PFSK-1 (cell line): ENCODE measurements around the gene WDR82. TPM values are rescaled to one million over a fixed set of nuclear protein-coding genes. Genes with fewer than 3 reads are reported as not detected.

Source experiments
- FOXP2 ChIP-seq: optimal IDR thresholded peaks from 2 replicates; pipeline ENCODE3; 2011; ENCODE audit warnings: borderline replicate concordance, control low read depth, inconsistent platforms; ENCODE audit not compliant: insufficient read depth; ENCODE audit errors: extremely low read length, extremely low read depth
- POLR2AphosphoS5 ChIP-seq: IDR thresholded peaks from 2 replicates; pipeline ENCODE4 v1.6.1; 2012; ENCODE audit warnings: low read depth, mild to moderate bottlenecking, control low read depth, low read length, moderate library complexity
- SIN3A ChIP-seq: IDR thresholded peaks from 2 replicates; pipeline ENCODE4 v1.6.1; 2012; ENCODE audit warnings: mild to moderate bottlenecking, low read length, moderate library complexity, borderline replicate concordance; ENCODE audit not compliant: insufficient read depth
- TAF1 ChIP-seq: IDR thresholded peaks from 2 replicates; pipeline ENCODE4 v1.6.1; 2012; ENCODE audit warnings: low read length, control low read depth, borderline replicate concordance; ENCODE audit not compliant: insufficient read depth
- polyA plus RNA-seq: library from polyadenylated mRNA; unstranded; fragments of >200 nt; gene quantifications from one replicate; pipeline ENCODE4 v1.2.1, GENCODE V29; 2012; ENCODE audit warnings: low read depth, missing spikeins; ENCODE audit not compliant: insufficient read length
- TF ChIP-seq, protein P1 (sequence below), 2 experiments: IDR thresholded peaks; 2 replicates each; pipeline versions ENCODE4 v1.6.1 to v1.8.0; 2011 to 2012; ENCODE audit warnings: low read depth in 2 of 2, low read length in 2 of 2, control low read depth in 1 of 2, inconsistent platforms in 1 of 2, mild to moderate bottlenecking in 1 of 2, moderate library complexity in 1 of 2; ENCODE audit not compliant: insufficient read depth in 1 of 2

The WDR82 gene, protein sequence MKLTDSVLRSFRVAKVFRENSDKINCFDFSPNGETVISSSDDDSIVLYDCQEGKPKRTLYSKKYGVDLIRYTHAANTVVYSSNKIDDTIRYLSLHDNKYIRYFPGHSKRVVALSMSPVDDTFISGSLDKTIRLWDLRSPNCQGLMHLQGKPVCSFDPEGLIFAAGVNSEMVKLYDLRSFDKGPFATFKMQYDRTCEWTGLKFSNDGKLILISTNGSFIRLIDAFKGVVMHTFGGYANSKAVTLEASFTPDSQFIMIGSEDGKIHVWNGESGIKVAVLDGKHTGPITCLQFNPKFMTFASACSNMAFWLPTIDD
- polyA plus RNA-seq = 39.8 TPM

DNA sequence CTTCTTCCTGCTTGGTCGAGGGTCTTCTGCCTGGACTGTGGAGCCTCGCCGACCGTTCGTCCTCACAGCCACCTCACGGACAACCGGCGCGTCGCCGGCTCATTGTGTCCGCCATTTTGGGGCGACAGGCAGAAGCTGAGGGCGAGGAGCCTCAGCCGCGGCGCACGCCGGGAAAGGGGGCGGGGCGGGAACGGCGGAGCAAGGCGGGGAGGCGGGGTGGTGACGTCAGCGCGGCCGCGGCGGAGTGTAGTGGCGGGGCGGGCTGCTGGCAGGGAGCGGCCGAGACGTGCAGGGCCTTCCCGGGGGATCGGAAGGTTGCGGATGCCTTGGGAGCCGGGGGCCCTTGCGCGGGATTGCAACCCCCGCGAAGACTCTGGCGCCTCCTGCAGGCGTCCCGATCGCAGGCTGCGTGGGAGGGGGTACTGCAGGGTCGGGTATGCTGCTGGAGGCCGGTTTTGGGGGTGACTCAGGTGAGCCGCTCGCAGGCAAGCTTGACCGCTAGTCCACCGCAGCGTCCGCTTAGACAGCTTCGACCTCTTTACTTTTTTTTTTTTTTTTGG, at the start of gene WDR82:
TSS of gene WDR82 (minus strand) at position 140 of the 560 bp plus-strand sequence. CDS start 288 bp downstream, outside the sequence.
- TF ChIP-seq TAF1 (peak; percentile 93), SIN3A (peak; percentile 58; the same call in 1 of the 2 replicates), POLR2AphosphoS5 (peak; percentile 85; the same call in 1 of the 2 replicates), FOXP2 (peak; percentile 60)
- TF ChIP-seq, protein P1, sequence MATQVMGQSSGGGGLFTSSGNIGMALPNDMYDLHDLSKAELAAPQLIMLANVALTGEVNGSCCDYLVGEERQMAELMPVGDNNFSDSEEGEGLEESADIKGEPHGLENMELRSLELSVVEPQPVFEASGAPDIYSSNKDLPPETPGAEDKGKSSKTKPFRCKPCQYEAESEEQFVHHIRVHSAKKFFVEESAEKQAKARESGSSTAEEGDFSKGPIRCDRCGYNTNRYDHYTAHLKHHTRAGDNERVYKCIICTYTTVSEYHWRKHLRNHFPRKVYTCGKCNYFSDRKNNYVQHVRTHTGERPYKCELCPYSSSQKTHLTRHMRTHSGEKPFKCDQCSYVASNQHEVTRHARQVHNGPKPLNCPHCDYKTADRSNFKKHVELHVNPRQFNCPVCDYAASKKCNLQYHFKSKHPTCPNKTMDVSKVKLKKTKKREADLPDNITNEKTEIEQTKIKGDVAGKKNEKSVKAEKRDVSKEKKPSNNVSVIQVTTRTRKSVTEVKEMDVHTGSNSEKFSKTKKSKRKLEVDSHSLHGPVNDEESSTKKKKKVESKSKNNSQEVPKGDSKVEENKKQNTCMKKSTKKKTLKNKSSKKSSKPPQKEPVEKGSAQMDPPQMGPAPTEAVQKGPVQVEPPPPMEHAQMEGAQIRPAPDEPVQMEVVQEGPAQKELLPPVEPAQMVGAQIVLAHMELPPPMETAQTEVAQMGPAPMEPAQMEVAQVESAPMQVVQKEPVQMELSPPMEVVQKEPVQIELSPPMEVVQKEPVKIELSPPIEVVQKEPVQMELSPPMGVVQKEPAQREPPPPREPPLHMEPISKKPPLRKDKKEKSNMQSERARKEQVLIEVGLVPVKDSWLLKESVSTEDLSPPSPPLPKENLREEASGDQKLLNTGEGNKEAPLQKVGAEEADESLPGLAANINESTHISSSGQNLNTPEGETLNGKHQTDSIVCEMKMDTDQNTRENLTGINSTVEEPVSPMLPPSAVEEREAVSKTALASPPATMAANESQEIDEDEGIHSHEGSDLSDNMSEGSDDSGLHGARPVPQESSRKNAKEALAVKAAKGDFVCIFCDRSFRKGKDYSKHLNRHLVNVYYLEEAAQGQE (IDR thresholded peaks at IDR 0.05; ENCODE audit: insufficient read depth in 1 of 2, low read depth in 2 of 2, low read length in 2 of 2) = peak in 1 of 2 experiments; percentile 49; a peak in 1 of 4 replicates

DNA sequence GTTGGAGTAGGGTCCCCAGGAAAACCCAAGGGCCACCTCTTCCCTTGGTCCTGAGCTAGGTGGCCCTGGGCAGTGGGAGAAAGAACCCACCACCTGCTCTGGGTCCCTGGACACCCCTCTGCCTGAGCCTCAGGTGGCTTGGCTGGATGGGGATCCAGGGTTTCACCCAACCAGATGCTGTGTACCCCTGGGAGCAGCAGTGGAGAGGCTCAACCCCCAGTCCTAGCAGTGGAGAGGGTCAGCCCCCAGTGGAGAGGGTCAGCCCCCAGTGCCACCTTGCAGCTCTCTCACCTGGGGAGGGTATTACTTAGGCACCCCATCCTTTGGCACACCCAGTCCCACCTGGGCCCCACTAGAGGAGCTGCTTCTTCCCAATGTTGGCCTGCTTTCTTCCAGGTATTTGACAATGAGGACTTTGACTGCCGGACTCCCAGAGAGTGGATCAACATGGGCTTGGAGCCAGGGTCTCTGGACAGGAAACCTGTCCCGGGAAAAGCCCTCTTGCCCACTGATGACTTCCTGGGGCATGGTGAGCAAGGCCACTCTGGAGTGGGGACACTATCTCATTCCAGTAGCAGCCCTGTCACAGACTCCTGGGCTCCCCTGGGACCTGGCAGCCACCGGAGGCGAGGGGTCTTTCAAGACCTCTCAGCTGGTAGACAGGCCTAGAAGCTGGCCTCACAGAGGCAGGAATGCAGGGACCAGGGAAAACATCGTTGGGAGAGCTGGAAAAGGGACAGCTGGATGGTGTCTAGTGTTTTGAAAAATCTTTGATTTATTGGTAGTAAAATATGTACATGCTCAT, 49.2 kb upstream of the WDR82 start:
- TF ChIP-seq POLR2AphosphoS5 = no peak
- TF ChIP-seq SIN3A = no peak
- TF ChIP-seq TAF1 = no peak
- TF ChIP-seq, protein P1 (IDR thresholded peaks at IDR 0.05; ENCODE audit: insufficient read depth in 1 of 2, low read depth in 2 of 2, low read length in 2 of 2) = no peak
- TF ChIP-seq FOXP2 = no peak

DNA sequence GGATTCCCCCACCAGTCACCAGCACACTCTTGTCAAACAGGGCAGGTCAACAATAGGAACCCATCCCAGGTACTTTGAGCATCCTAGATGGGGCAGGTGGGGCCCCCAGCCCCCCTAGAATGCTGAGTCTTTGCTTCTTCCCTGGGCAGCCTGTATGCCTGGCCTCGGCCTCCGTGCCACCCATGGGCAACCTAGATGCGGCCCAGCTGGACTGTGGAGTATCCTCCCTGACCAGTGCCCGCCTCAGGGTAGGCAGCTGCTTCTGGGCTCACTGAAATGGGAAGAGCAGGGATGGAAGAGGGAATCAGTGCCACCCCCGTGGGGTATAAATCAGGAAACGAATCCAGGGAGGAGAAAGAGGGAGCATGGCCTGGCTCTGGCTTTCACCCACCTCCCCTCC, 48.5 kb upstream of the WDR82 start:
- TF ChIP-seq, protein P1 (IDR thresholded peaks at IDR 0.05; ENCODE audit: insufficient read depth in 1 of 2, low read depth in 2 of 2, low read length in 2 of 2) = no peak
- TF ChIP-seq POLR2AphosphoS5 = no peak
- TF ChIP-seq FOXP2 = no peak
- TF ChIP-seq TAF1 = no peak
- no peak for TF ChIP-seq SIN3A

DNA sequence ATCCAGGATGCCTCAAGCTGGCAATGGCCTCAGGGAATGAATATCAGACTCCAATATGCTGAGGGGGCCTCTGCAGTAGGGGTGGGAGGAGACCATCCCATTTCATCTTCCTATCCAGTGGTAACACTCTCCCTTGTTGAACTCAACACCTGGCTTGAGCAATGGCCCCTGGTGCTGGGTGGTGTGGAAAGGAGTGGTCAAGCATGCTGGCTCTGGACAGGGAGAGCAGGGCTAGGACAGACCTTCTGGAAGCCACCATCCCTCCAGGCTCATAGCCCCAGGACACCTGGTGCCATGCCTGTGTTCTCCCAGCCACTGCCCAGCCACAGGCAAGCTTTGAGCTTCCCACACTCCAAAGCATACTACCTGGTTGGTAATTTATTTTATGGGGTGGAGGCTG, 47.2 kb upstream of the WDR82 start:
- TF ChIP-seq FOXP2 = no peak
- no peak for TF ChIP-seq SIN3A
- TF ChIP-seq, protein P1 (IDR thresholded peaks at IDR 0.05; ENCODE audit: insufficient read depth in 1 of 2, low read depth in 2 of 2, low read length in 2 of 2) = no peak
- no peak for TF ChIP-seq POLR2AphosphoS5
- no peak for TF ChIP-seq TAF1
